ENCODE results near the gene NRTN. TPM values are rescaled to one million over a fixed set of nuclear protein-coding genes. Genes with fewer than 3 reads are reported as not detected.
A peak's percentile ranks its signal among the peaks of the same experiment; 100 is the strongest.
"Not testable (repeated sequence)": the region's sequence is repeated elsewhere in the genome, so short reads cannot be mapped to it uniquely, and the experiment has no call there.

The NRTN gene
- total RNA-seq, 1 donor from 2014 or later = 0.72 TPM

- no peak for DNase-seq (ENCODE audit: low spot score)
These were observed 33.0 kb downstream of the NRTN start for GRCh38 chr19:5837761-5838352.

GRCh38 chr19:5838353-5839064 lies 33.6 kb downstream of the NRTN start:
- no peak for DNase-seq (ENCODE audit: low spot score)

GRCh38 chr19:5839065-5840017 lies 34.5 kb downstream of the NRTN start, which contains the start of gene FUT6:
TSS of gene FUT6 (minus strand) at chr19:5839702. CDS start at chr19:5832567, 7,135 bp downstream.
- DNase-seq (ENCODE audit: low spot score) = no peak

GRCh38 chr19:5841735-5842111 lies 36.9 kb downstream of the NRTN start:
- not testable (repeated sequence) for DNase-seq (ENCODE audit: low spot score)

GRCh38 chr19:5843295-5843927 lies 38.5 kb downstream of the NRTN start:
- DNase-seq (ENCODE audit: low spot score) = no peak

- no peak for DNase-seq (ENCODE audit: low spot score)
These were observed 39.9 kb downstream of the NRTN start for GRCh38 chr19:5844456-5845433.

GRCh38 chr19:5847846-5848245 lies 43.0 kb downstream of the NRTN start:
- DNase-seq (ENCODE audit: low spot score) = not testable (repeated sequence)

- DNase-seq (ENCODE audit: low spot score) = not testable (repeated sequence)
These were observed 43.8 kb downstream of the NRTN start for GRCh38 chr19:5848621-5849020.

- DNase-seq (ENCODE audit: low spot score) = no peak
These were observed 45.3 kb downstream of the NRTN start for GRCh38 chr19:5850189-5850588.

GRCh38 chr19:5850743-5851293 lies 46.0 kb downstream of the NRTN start:
- DNase-seq (ENCODE audit: low spot score) = peak; percentile 89

- DNase-seq (ENCODE audit: low spot score) = no peak
These were observed 46.4 kb downstream of the NRTN start, which contains the start of gene FUT3 for GRCh38 chr19:5851302-5851701. TSS of gene FUT3 (minus strand) at chr19:5851449.

- DNase-seq (ENCODE audit: low spot score) = not testable (repeated sequence)
These were observed 49.3 kb downstream of the NRTN start for GRCh38 chr19:5854121-5854520.

GRCh38 chr19:5855151-5855550 lies 50.3 kb downstream of the NRTN start:
- not testable (repeated sequence) for DNase-seq (ENCODE audit: low spot score)

- no peak for DNase-seq (ENCODE audit: low spot score)
These were observed 52.6 kb downstream of the NRTN start for GRCh38 chr19:5857203-5858081.

- DNase-seq (ENCODE audit: low spot score) = no peak
These were observed 58.3 kb downstream of the NRTN start for GRCh38 chr19:5863030-5863665.

GRCh38 chr19:5864013-5864720 lies 59.3 kb downstream of the NRTN start:
- DNase-seq (ENCODE audit: low spot score) = no peak

GRCh38 chr19:5864725-5865486 lies 60.0 kb downstream of the NRTN start:
- no peak for DNase-seq (ENCODE audit: low spot score)

Data from umbilical cord (tissue), 2 donors.